HEK293 (cell line): Measurements from ENCODE around the gene IFNL3.

Experiments
- ATF2 ChIP-seq: fragments of 450-650 bp; formaldehyde crosslinking; IDR thresholded peaks from 2 replicates; pipeline ENCODE4 v1.5.1; 2016; ENCODE audit warnings: missing biosample characterization, missing genetic modification characterization, low read depth
- BCL6B ChIP-seq: fragments of 450-650 bp; formaldehyde crosslinking; IDR thresholded peaks from 2 replicates; pipeline ENCODE4 v1.5.1; 2017; ENCODE audit warnings: missing biosample characterization, missing genetic modification characterization
- CTCF ChIP-seq: fragments of 450-650 bp; formaldehyde crosslinking; IDR thresholded peaks from 2 replicates; pipeline ENCODE4 v1.5.1; 2016; ENCODE audit warnings: missing biosample characterization, missing genetic modification characterization
- GLI4 ChIP-seq: fragments of 450-650 bp; formaldehyde crosslinking; IDR thresholded peaks from 2 replicates; pipeline ENCODE4 v1.5.1; 2016; ENCODE audit warnings: missing biosample characterization, missing genetic modification characterization
- MEIS1 ChIP-seq: sonication (generic); formaldehyde crosslinking; IDR thresholded peaks from 2 replicates; pipeline ENCODE4 v1.8.1; 2022; ENCODE audit warnings: missing genetic modification reagents, mild to moderate bottlenecking, borderline replicate concordance
- OSR2 ChIP-seq: fragments of 450-650 bp; formaldehyde crosslinking; IDR thresholded peaks from 2 replicates; pipeline ENCODE4 v1.5.1; 2016; ENCODE audit warnings: missing biosample characterization, missing genetic modification characterization
- PRDM4 ChIP-seq: fragments of 450-650 bp; formaldehyde crosslinking; IDR thresholded peaks from 2 replicates; pipeline ENCODE4 v1.5.1; 2017; ENCODE audit warnings: missing biosample characterization, missing genetic modification characterization
- ZBTB17 ChIP-seq: fragments of 450-650 bp; formaldehyde crosslinking; IDR thresholded peaks from 2 replicates; pipeline ENCODE4 v1.5.1; 2016; ENCODE audit warnings: missing biosample characterization, missing genetic modification characterization
- ZBTB49 ChIP-seq: fragments of 450-650 bp; formaldehyde crosslinking; IDR thresholded peaks from 2 replicates; pipeline ENCODE4 v1.5.1; 2016; ENCODE audit warnings: missing biosample characterization, missing genetic modification characterization, low read depth
- ZNF121 ChIP-seq: fragments of 450-650 bp; formaldehyde crosslinking; IDR thresholded peaks from 2 replicates; pipeline ENCODE4 v1.5.1; 2016; ENCODE audit warnings: missing biosample characterization, missing genetic modification characterization
- ZNF138 ChIP-seq: fragments of 450-650 bp; formaldehyde crosslinking; IDR thresholded peaks from 2 replicates; pipeline ENCODE4 v1.5.1; 2016; ENCODE audit warnings: missing biosample characterization, missing genetic modification characterization, borderline replicate concordance
- ZNF16 ChIP-seq: fragments of 450-650 bp; formaldehyde crosslinking; IDR thresholded peaks from 2 replicates; pipeline ENCODE4 v1.5.1; 2016; ENCODE audit warnings: low read depth, missing biosample characterization, missing genetic modification characterization
- ZNF239 ChIP-seq: fragments of 450-650 bp; formaldehyde crosslinking; IDR thresholded peaks from 2 replicates; pipeline ENCODE4 v1.5.1; 2016; ENCODE audit warnings: missing biosample characterization, missing genetic modification characterization
- ZNF416 ChIP-seq: fragments of 450-650 bp; formaldehyde crosslinking; IDR thresholded peaks from 2 replicates; pipeline ENCODE4 v1.5.1; 2016; ENCODE audit warnings: missing biosample characterization, missing genetic modification characterization
- ZNF530 ChIP-seq: fragments of 450-650 bp; formaldehyde crosslinking; IDR thresholded peaks from 2 replicates; pipeline ENCODE4 v1.5.1; 2016; ENCODE audit warnings: low read depth, missing biosample characterization, missing genetic modification characterization
- ZNF548 ChIP-seq: fragments of 450-650 bp; formaldehyde crosslinking; IDR thresholded peaks from 2 replicates; pipeline ENCODE4 v1.5.1; 2016; ENCODE audit warnings: missing biosample characterization, missing genetic modification characterization
- ZNF560 ChIP-seq: fragments of 450-650 bp; formaldehyde crosslinking; IDR thresholded peaks from 2 replicates; pipeline ENCODE4 v1.5.1; 2017; ENCODE audit warnings: missing biosample characterization, missing genetic modification characterization, borderline replicate concordance
- ZNF660 ChIP-seq: fragments of 450-650 bp; IDR thresholded peaks from 2 replicates; pipeline ENCODE4 v1.5.1; 2018; ENCODE audit warnings: missing biosample characterization, mild to moderate bottlenecking, missing genetic modification characterization
- ZNF704 ChIP-seq: fragments of 450-650 bp; formaldehyde crosslinking; IDR thresholded peaks from 2 replicates; pipeline ENCODE4 v1.5.1; 2016; ENCODE audit warnings: missing biosample characterization, missing genetic modification characterization
- ZSCAN4 ChIP-seq: fragments of 450-650 bp; formaldehyde crosslinking; IDR thresholded peaks from 2 replicates; pipeline ENCODE4 v1.5.1; 2017; ENCODE audit warnings: missing biosample characterization, missing genetic modification characterization

Gene IFNL3

GRCh38 chr19:39230096-39230764 lies 14.6 kb downstream of the IFNL3 start (continued):
- TF ChIP-seq ZBTB17 (tag by site-specific recombination) (no peak), MEIS1 (CRISPR knock-in tag) (no peak), ZNF548 (tag by site-specific recombination) (no peak), ZBTB49 (tag by site-specific recombination) (no peak), ZNF138 (tag by site-specific recombination) (no peak), PRDM4 (no peak), GLI4 (no peak), BCL6B (no peak), ZNF16 (tag by site-specific recombination) (no peak), ZNF704 (no peak), ZSCAN4 (tag by site-specific recombination) (peak; percentile 66), ZNF239 (tag by site-specific recombination) (no peak), ZNF416 (tag by site-specific recombination) (0 out of 2 replicates have a peak, but pooled peaks have one; percentile 68), CTCF (tag by site-specific recombination) (no peak), ZNF121 (tag by site-specific recombination) (0 out of 2 replicates have a peak, but pooled peaks have one; percentile 54), ZNF530 (tag by site-specific recombination) (peak; percentile 85), ATF2 (tag by site-specific recombination) (peak; percentile 92), OSR2 (tag by site-specific recombination) (no peak), ZNF560 (tag by site-specific recombination) (no peak), ZNF660 (no peak)
